ENCODE results near the gene NLGN2.

NLGN2 gene

GRCh38 chr17:7392696-7393612, 14.7 kb upstream of the NLGN2 start:
- peak in 1 of 2 experiments; percentile 32 for DNase-seq

- peak in 1 of 2 experiments; percentile 77 for DNase-seq
Measured at GRCh38 chr17:7393613-7394451, 13.8 kb upstream of the NLGN2 start.

- peak; percentile 65 to 82 for DNase-seq
Measured at GRCh38 chr17:7394452-7395191, 13.0 kb upstream of the NLGN2 start, which contains the start of gene PLSCR3. Gene PLSCR3, minus strand, starts transcription at chr17:7394525. Its CDS starts 415 bp downstream, at chr17:7394110.

- DNase-seq = no peak
Measured at GRCh38 chr17:7396147-7396546, 11.5 kb upstream of the NLGN2 start.

- DNase-seq = no peak
Measured at GRCh38 chr17:7398612-7399011, 9.0 kb upstream of the NLGN2 start.

- peak in 1 of 2 experiments; percentile 46 for DNase-seq
Measured at GRCh38 chr17:7403043-7403726, 4.5 kb upstream of the NLGN2 start.

GRCh38 chr17:7403727-7403976, 4.0 kb upstream of the NLGN2 start:
- peak in 1 of 2 experiments; percentile 45 for DNase-seq

- DNase-seq = peak; percentile 95 to 97
Measured at GRCh38 chr17:7403977-7404736, 3.5 kb upstream of the NLGN2 start, which contains the start of gene TMEM256. Gene TMEM256, minus strand, starts transcription at chr17:7404097. Its CDS starts 13 bp downstream, at chr17:7404084.

GRCh38 chr17:7404737-7405349, 2.8 kb upstream of the NLGN2 start:
- peak in 1 of 2 experiments; percentile 50 for DNase-seq

- DNase-seq = no peak
Measured at GRCh38 chr17:7405350-7406234, 2.1 kb upstream of the NLGN2 start.

GRCh38 chr17:7406235-7406825, 1.3 kb upstream of the NLGN2 start:
- DNase-seq = no peak

- no peak for DNase-seq
Measured at GRCh38 chr17:7407082-7407481, 563 bp upstream of the NLGN2 start.

- DNase-seq = no peak
Measured at GRCh38 chr17:7408252-7408727, 645 bp downstream of the NLGN2 start.

GRCh38 chr17:7408863-7409262, 1.2 kb downstream of the NLGN2 start:
- no peak for DNase-seq

GRCh38 chr17:7409716-7410115, 2.1 kb downstream of the NLGN2 start:
- no peak for DNase-seq

- no peak for DNase-seq
Measured at GRCh38 chr17:7410634-7411426, 3.2 kb downstream of the NLGN2 start.

- DNase-seq = no peak
Measured at GRCh38 chr17:7411427-7411750, 3.7 kb downstream of the NLGN2 start.

- DNase-seq = no peak
Measured at GRCh38 chr17:7413346-7413985, 5.8 kb downstream of the NLGN2 start.

All from NCI-H526 (cell line).